Measurements from ENCODE around the gene RANBP10.

DNA sequence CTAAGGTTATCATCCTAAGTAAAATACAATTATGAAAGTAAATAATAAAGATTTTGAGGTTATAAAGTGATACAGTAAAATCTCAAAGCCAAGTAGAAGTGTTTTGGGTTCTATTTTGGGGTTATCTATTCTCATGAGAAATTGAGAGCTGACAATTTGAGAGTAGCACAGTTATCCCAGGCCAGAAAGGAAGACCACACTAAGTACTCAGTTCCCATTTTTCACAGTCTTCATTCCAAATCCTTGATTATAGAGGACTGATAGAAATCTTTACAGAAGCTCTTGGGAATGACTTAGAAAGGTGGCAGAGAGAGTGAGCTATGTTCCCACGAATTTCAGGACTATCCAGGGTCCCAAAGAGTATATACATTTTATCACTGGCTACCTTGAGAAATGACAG is 91.8 kb downstream of the RANBP10 start:
- no peak for TF ChIP-seq EZH2 (IDR thresholded peaks at IDR 0.05)
- TF ChIP-seq, protein P1, sequence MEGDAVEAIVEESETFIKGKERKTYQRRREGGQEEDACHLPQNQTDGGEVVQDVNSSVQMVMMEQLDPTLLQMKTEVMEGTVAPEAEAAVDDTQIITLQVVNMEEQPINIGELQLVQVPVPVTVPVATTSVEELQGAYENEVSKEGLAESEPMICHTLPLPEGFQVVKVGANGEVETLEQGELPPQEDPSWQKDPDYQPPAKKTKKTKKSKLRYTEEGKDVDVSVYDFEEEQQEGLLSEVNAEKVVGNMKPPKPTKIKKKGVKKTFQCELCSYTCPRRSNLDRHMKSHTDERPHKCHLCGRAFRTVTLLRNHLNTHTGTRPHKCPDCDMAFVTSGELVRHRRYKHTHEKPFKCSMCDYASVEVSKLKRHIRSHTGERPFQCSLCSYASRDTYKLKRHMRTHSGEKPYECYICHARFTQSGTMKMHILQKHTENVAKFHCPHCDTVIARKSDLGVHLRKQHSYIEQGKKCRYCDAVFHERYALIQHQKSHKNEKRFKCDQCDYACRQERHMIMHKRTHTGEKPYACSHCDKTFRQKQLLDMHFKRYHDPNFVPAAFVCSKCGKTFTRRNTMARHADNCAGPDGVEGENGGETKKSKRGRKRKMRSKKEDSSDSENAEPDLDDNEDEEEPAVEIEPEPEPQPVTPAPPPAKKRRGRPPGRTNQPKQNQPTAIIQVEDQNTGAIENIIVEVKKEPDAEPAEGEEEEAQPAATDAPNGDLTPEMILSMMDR (IDR thresholded peaks at IDR 0.05) = no peak
- no peak for TF ChIP-seq EZH2phosphoT487 (IDR thresholded peaks at IDR 0.05)
